ENCODE results near the gene BRD1.

GRCh38 chr22:49779853-49780697 lies 47.6 kb downstream of the BRD1 start:
- TF ChIP-seq EZH2 (IDR thresholded peaks at IDR 0.05; ENCODE audit: borderline replicate concordance, low read length) = no peak
- TF ChIP-seq, protein P1, sequence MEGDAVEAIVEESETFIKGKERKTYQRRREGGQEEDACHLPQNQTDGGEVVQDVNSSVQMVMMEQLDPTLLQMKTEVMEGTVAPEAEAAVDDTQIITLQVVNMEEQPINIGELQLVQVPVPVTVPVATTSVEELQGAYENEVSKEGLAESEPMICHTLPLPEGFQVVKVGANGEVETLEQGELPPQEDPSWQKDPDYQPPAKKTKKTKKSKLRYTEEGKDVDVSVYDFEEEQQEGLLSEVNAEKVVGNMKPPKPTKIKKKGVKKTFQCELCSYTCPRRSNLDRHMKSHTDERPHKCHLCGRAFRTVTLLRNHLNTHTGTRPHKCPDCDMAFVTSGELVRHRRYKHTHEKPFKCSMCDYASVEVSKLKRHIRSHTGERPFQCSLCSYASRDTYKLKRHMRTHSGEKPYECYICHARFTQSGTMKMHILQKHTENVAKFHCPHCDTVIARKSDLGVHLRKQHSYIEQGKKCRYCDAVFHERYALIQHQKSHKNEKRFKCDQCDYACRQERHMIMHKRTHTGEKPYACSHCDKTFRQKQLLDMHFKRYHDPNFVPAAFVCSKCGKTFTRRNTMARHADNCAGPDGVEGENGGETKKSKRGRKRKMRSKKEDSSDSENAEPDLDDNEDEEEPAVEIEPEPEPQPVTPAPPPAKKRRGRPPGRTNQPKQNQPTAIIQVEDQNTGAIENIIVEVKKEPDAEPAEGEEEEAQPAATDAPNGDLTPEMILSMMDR (conservative IDR thresholded peaks at IDR 0.05 in 1 of 2, IDR thresholded peaks at IDR 0.05 in 1 of 2; ENCODE audit: extremely low read depth in 1 of 2, insufficient read depth in 1 of 2, low read depth in 1 of 2, low read length in 2 of 2) = no peak
